Peyer's patch (tissue), 4 donors: ENCODE data around the gene SPATA2.

Source experiments
- POLR2A ChIP-seq, 2 donors: fragments of 450-650 bp; IDR thresholded peaks; one replicate each; pipeline ENCODE4 v1.5.1; 2017; ENCODE audit warnings: antibody characterized with exemption in 2 of 2, mild to moderate bottlenecking in 2 of 2, moderate library complexity in 2 of 2
- TF ChIP-seq, protein P1 (sequence below), 6 experiments: fragments of 450-650 bp in 4 of 6; fragments of 200-600 bp in 2 of 6; sonication (generic) in 1 of 6; IDR thresholded peaks; one replicate each; pipeline ENCODE4 v1.5.1; 2017 to 2019; ENCODE audit warnings: antibody characterized with exemption in 6 of 6, mild to moderate bottlenecking in 3 of 6, moderate library complexity in 1 of 6

DNA sequence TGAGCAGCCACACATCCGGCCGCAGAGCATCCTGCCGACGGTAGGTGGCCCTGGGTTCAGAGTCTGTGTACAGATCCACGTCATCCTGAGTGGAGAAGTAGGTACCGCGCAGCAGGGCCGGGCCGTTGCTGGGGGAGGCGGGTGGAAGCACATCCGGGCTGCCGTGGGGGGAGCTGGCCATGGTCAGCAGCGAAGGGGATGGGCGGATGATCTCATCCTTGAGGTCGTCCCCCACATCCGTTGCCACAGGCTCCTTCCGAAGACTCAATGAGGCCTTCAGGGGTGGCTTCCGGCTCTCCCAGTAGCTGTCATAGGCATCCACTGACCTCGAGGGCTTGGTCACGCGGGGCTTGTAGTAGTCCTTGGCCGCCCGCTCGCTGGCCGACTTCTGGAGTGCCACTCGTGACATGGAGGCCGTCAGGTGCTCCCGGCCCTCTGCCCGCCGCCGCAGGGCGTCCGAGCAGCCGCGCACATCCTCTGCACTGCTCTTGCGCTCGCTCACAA lies 9.2 kb downstream of the SPATA2 start:
- TF ChIP-seq, protein P1, sequence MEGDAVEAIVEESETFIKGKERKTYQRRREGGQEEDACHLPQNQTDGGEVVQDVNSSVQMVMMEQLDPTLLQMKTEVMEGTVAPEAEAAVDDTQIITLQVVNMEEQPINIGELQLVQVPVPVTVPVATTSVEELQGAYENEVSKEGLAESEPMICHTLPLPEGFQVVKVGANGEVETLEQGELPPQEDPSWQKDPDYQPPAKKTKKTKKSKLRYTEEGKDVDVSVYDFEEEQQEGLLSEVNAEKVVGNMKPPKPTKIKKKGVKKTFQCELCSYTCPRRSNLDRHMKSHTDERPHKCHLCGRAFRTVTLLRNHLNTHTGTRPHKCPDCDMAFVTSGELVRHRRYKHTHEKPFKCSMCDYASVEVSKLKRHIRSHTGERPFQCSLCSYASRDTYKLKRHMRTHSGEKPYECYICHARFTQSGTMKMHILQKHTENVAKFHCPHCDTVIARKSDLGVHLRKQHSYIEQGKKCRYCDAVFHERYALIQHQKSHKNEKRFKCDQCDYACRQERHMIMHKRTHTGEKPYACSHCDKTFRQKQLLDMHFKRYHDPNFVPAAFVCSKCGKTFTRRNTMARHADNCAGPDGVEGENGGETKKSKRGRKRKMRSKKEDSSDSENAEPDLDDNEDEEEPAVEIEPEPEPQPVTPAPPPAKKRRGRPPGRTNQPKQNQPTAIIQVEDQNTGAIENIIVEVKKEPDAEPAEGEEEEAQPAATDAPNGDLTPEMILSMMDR (IDR thresholded peaks at IDR 0.05), result no peak
- TF ChIP-seq POLR2A (IDR thresholded peaks at IDR 0.05), result no peak
